ENCODE data around the gene PDLIM3.

Gene PDLIM3

GRCh38 chr4:185471235-185472102 is 63.8 kb downstream of the PDLIM3 start, which contains the start of gene CCDC110 (continued):
- TF ChIP-seq, protein P1, sequence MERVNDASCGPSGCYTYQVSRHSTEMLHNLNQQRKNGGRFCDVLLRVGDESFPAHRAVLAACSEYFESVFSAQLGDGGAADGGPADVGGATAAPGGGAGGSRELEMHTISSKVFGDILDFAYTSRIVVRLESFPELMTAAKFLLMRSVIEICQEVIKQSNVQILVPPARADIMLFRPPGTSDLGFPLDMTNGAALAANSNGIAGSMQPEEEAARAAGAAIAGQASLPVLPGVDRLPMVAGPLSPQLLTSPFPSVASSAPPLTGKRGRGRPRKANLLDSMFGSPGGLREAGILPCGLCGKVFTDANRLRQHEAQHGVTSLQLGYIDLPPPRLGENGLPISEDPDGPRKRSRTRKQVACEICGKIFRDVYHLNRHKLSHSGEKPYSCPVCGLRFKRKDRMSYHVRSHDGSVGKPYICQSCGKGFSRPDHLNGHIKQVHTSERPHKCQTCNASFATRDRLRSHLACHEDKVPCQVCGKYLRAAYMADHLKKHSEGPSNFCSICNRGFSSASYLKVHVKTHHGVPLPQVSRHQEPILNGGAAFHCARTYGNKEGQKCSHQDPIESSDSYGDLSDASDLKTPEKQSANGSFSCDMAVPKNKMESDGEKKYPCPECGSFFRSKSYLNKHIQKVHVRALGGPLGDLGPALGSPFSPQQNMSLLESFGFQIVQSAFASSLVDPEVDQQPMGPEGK (tag by site-specific recombination; IDR thresholded peaks at IDR 0.05), result peak; percentile 51
- TF ChIP-seq ZNF121 (tag by site-specific recombination; IDR thresholded peaks at IDR 0.05) (no peak), ZNF132 (tag by site-specific recombination; IDR thresholded peaks at IDR 0.05; ENCODE audit: borderline replicate concordance) (no peak), ZNF76 (tag by site-specific recombination; IDR thresholded peaks at IDR 0.05; ENCODE audit: borderline replicate concordance, low read depth) (peak; percentile 30; the same call in 1 of the 2 replicates), GFI1B (tag by site-specific recombination; IDR thresholded peaks at IDR 0.05) (no peak), KLF10 (tag by site-specific recombination; IDR thresholded peaks at IDR 0.05) (no peak), ZNF571 (tag by site-specific recombination; IDR thresholded peaks at IDR 0.05) (no peak), KLF8 (tag by site-specific recombination; IDR thresholded peaks at IDR 0.05) (peak; percentile 26; the same call in 1 of the 2 replicates), ZNF658 (tag by site-specific recombination; IDR thresholded peaks at IDR 0.05) (no peak), HIC1 (tag by site-specific recombination; IDR thresholded peaks at IDR 0.05) (no peak; the same call in 1 of the 2 replicates), ZNF274 (IDR thresholded peaks at IDR 0.05; ENCODE audit: low read length) (no peak), ZNF274 (tag by site-specific recombination; IDR thresholded peaks at IDR 0.05; ENCODE audit: borderline replicate concordance) (no peak), SCRT2 (tag by site-specific recombination; IDR thresholded peaks at IDR 0.05) (no peak), ZNF555 (tag by site-specific recombination; conservative IDR thresholded peaks at IDR 0.05) (no peak), ZNF610 (tag by site-specific recombination; IDR thresholded peaks at IDR 0.05; ENCODE audit: borderline replicate concordance) (no peak), AEBP2 (tag by site-specific recombination; IDR thresholded peaks at IDR 0.05; ENCODE audit: borderline replicate concordance) (no peak), ZNF10 (tag by site-specific recombination; IDR thresholded peaks at IDR 0.05) (0 out of 2 replicates have a peak, but pooled peaks have one; percentile 19), ZNF664 (tag by site-specific recombination; IDR thresholded peaks at IDR 0.05) (no peak), ZNF175 (tag by site-specific recombination; IDR thresholded peaks at IDR 0.05) (no peak), ZNF391 (tag by site-specific recombination; IDR thresholded peaks at IDR 0.05; ENCODE audit: borderline replicate concordance, low read depth) (peak; percentile 30; the same call in 1 of the 2 replicates), ZNF777 (tag by site-specific recombination; IDR thresholded peaks at IDR 0.05; ENCODE audit: borderline replicate concordance) (no peak), BCL11B (tag by site-specific recombination; IDR thresholded peaks at IDR 0.05; ENCODE audit: low read depth) (no peak), FEZF1 (tag by site-specific recombination; IDR thresholded peaks at IDR 0.05) (no peak), ZSCAN23 (tag by site-specific recombination; IDR thresholded peaks at IDR 0.05) (no peak), SCRT1 (tag by site-specific recombination; IDR thresholded peaks at IDR 0.05; ENCODE audit: borderline replicate concordance) (no peak), ZNF544 (tag by site-specific recombination; IDR thresholded peaks at IDR 0.05) (no peak), ZNF701 (tag by site-specific recombination; IDR thresholded peaks at IDR 0.05) (no peak), ZBTB7A (tag by site-specific recombination; IDR thresholded peaks at IDR 0.05; ENCODE audit: low read depth) (no peak), TSHZ1 (tag by site-specific recombination; IDR thresholded peaks at IDR 0.05; ENCODE audit: borderline replicate concordance) (no peak), YY1 (tag by site-specific recombination; IDR thresholded peaks at IDR 0.05) (no peak), ZFP3 (tag by site-specific recombination; IDR thresholded peaks at IDR 0.05; ENCODE audit: low read depth) (no peak), REPIN1 (tag by site-specific recombination; IDR thresholded peaks at IDR 0.05; ENCODE audit: low read depth) (no peak)

Measured in HEK293 (cell line).